ENCODE results near the gene BACE2. TPM values are rescaled to one million over a fixed set of nuclear protein-coding genes. Genes with fewer than 3 reads are reported as not detected.
"Not testable (repeated sequence)": the region's sequence is repeated elsewhere in the genome, so short reads cannot be mapped to it uniquely, and the experiment has no call there.

The BACE2 gene
- polyA plus RNA-seq, 6 donors from 2014 or later: 36.0 to 146 (median 110) TPM

- Mint-ChIP-seq H3K4me3 (peak overlapping the region in 4 of 8 donors; percentile 35 to 56 (median 44)), H3K27me3 (peaks cover 0 to 12% (median 0%) of the 10 kb centered on the region in 3 donors), H3K27ac (peak overlapping the region in 1 of 6 donors; percentile 76), H3K9me3 (no peaks in the 10 kb centered on the region), H3K4me1 (peaks cover 15 to 63% (median 28%) of the 10 kb centered on the region in 3 donors), H3K36me3 (peaks cover 3 to 12% of the 10 kb centered on the region in 2 donors)
- DNase-seq (no peak), ATAC-seq (ENCODE audit: low read depth in 2 of 2) (no peak)
Measured at GRCh38 chr21:41197582-41197981, 29.6 kb downstream of the BACE2 start.

GRCh38 chr21:41198647-41199046 lies 30.7 kb downstream of the BACE2 start:
- H3K4me3 Mint-ChIP-seq: peak overlapping the region in 6 of 8 donors; percentile 12 to 69 (median 36)
- not testable (repeated sequence) for DNase-seq; H3K9me3 Mint-ChIP-seq; ATAC-seq (ENCODE audit: low read depth in 2 of 2)
- peaks cover 8 to 21% of the 10 kb centered on the region in 2 donors for H3K36me3 Mint-ChIP-seq
- H3K27me3 Mint-ChIP-seq: peaks cover 0 to 21% (median 10%) of the 10 kb centered on the region in 3 donors
- peaks cover 23 to 56% (median 34%) of the 10 kb centered on the region in 3 donors for H3K4me1 Mint-ChIP-seq
- H3K27ac Mint-ChIP-seq: peak overlapping the region in 1 of 6 donors; percentile 90

- peak overlapping the region in 1 of 8 donors; percentile 34 for H3K4me3 Mint-ChIP-seq
- peak overlapping the region in 3 of 6 donors; percentile 11 to 90 (median 53) for H3K27ac Mint-ChIP-seq
- H3K36me3 Mint-ChIP-seq: peaks cover 10 to 22% of the 10 kb centered on the region in 2 donors
- DNase-seq (no peak), ATAC-seq (ENCODE audit: low read depth in 2 of 2) (no peak)
- peaks cover 0 to 24% (median 12%) of the 10 kb centered on the region in 3 donors for H3K27me3 Mint-ChIP-seq
- H3K4me1 Mint-ChIP-seq: peaks cover 25 to 51% (median 36%) of the 10 kb centered on the region in 3 donors
- H3K9me3 Mint-ChIP-seq: no peaks in the 10 kb centered on the region
Measured at GRCh38 chr21:41199123-41199522, 31.2 kb downstream of the BACE2 start.

DNA sequence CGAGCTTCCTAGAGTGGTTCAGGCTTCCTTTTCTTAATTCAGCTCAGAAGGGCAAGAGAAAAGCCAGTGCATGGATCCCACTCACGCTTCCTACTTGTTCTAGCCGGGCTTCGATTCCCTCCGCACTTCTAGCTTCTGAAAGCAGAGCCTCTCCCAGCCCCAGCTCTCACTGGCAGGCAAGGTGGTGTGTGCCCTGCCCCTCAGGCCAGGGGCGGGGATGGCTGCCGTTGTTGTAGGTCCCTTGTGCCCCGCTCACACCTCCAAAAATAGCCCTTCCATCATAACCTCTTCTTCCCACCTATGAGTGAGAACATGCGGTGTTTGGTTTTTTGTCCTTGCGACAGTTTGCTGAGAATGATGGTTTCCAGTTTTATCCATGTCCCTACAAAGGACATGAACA lies 31.6 kb downstream of the BACE2 start:
- peaks cover 0 to 24% (median 12%) of the 10 kb centered on the region in 3 donors for H3K27me3 Mint-ChIP-seq
- H3K4me1 Mint-ChIP-seq: peaks cover 25 to 46% (median 32%) of the 10 kb centered on the region in 3 donors
- peak overlapping the region in 1 of 8 donors; percentile 65 for H3K4me3 Mint-ChIP-seq
- no peaks in the 10 kb centered on the region for H3K9me3 Mint-ChIP-seq
- H3K36me3 Mint-ChIP-seq: peaks cover 10 to 22% of the 10 kb centered on the region in 2 donors
- DNase-seq: no peak
- ATAC-seq (ENCODE audit: low read depth in 2 of 2): no peak
- H3K27ac Mint-ChIP-seq: peak overlapping the region in 4 of 6 donors; percentile 11 to 66 (median 42)

DNA sequence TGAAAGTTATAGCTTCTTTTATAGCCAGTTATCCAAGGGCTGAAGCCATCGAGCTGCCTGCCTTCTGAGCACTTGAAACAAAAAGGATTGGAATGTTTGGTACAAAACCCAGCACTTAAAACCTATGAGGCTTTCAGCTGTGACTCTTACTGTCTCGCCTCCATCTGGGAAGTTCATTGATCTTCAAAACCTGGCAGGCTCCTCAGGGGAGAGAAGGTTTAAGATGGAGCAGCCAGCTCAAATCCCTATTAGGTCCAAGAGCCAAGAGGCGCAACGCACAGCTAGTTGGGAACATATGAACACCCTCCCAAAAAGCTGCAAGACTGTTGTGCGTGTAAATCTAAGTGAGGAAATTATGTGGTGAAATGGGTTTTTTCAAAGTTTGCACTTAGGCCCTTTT lies 33.4 kb downstream of the BACE2 start:
- Mint-ChIP-seq H3K9me3 (no peaks in the 10 kb centered on the region), H3K27ac (peak overlapping the region in 1 of 6 donors; percentile 20), H3K36me3 (peaks cover 10 to 22% of the 10 kb centered on the region in 2 donors), H3K4me3 (no peak overlapping the region), H3K27me3 (peaks cover 2 to 28% (median 16%) of the 10 kb centered on the region in 3 donors), H3K4me1 (peaks cover 13 to 28% (median 15%) of the 10 kb centered on the region in 3 donors)
- no peak for DNase-seq
- ATAC-seq (ENCODE audit: low read depth in 2 of 2): no peak

GRCh38 chr21:41204736-41205135 lies 36.8 kb downstream of the BACE2 start:
- ATAC-seq (ENCODE audit: low read depth in 2 of 2) (no peak), DNase-seq (no peak)
- Mint-ChIP-seq H3K36me3 (peaks cover 10 to 22% of the 10 kb centered on the region in 2 donors), H3K9me3 (no peaks in the 10 kb centered on the region), H3K4me3 (no peak overlapping the region), H3K27ac (no peak overlapping the region), H3K4me1 (peaks cover 8 to 14% (median 13%) of the 10 kb centered on the region in 3 donors), H3K27me3 (peaks cover 4 to 36% (median 20%) of the 10 kb centered on the region in 3 donors)

GRCh38 chr21:41207401-41208375 lies 39.7 kb downstream of the BACE2 start:
- Mint-ChIP-seq H3K27me3 (peaks cover 4 to 35% (median 21%) of the 10 kb centered on the region in 3 donors), H3K4me3 (no peak overlapping the region), H3K9me3 (peaks cover 0 to 2% (median 0%) of the 10 kb centered on the region in 7 donors), H3K27ac (peak overlapping the region in 1 of 6 donors; percentile 11), H3K4me1 (peaks cover 5 to 14% (median 8%) of the 10 kb centered on the region in 3 donors), H3K36me3 (peaks cover 7 to 11% of the 10 kb centered on the region in 2 donors)
- ATAC-seq (ENCODE audit: low read depth in 2 of 2): no peak
- no peak for DNase-seq

GRCh38 chr21:41208376-41208763 lies 40.4 kb downstream of the BACE2 start:
- ATAC-seq (ENCODE audit: low read depth in 2 of 2): no peak
- H3K4me1 Mint-ChIP-seq: peaks cover 3 to 12% (median 4%) of the 10 kb centered on the region in 3 donors
- peak overlapping the region in 1 of 6 donors; percentile 81 for H3K27ac Mint-ChIP-seq
- H3K9me3 Mint-ChIP-seq: peaks cover 0 to 2% (median 0%) of the 10 kb centered on the region in 7 donors
- H3K4me3 Mint-ChIP-seq: no peak overlapping the region
- peaks cover 10% of the 10 kb centered on the region in 2 donors for H3K36me3 Mint-ChIP-seq
- DNase-seq: no peak
- H3K27me3 Mint-ChIP-seq: peaks cover 4 to 34% (median 20%) of the 10 kb centered on the region in 3 donors

- Mint-ChIP-seq H3K9me3 (peaks cover 0 to 2% (median 0%) of the 10 kb centered on the region in 7 donors), H3K4me3 (no peak overlapping the region), H3K27ac (no peak overlapping the region), H3K36me3 (peaks cover 5 to 10% of the 10 kb centered on the region in 2 donors), H3K4me1 (peaks cover 0 to 8% (median 7%) of the 10 kb centered on the region in 3 donors), H3K27me3 (peaks cover 6 to 29% (median 18%) of the 10 kb centered on the region in 3 donors)
- DNase-seq (no peak), ATAC-seq (ENCODE audit: low read depth in 2 of 2) (no peak)
Measured at GRCh38 chr21:41209016-41209619, 41.2 kb downstream of the BACE2 start.

DNA sequence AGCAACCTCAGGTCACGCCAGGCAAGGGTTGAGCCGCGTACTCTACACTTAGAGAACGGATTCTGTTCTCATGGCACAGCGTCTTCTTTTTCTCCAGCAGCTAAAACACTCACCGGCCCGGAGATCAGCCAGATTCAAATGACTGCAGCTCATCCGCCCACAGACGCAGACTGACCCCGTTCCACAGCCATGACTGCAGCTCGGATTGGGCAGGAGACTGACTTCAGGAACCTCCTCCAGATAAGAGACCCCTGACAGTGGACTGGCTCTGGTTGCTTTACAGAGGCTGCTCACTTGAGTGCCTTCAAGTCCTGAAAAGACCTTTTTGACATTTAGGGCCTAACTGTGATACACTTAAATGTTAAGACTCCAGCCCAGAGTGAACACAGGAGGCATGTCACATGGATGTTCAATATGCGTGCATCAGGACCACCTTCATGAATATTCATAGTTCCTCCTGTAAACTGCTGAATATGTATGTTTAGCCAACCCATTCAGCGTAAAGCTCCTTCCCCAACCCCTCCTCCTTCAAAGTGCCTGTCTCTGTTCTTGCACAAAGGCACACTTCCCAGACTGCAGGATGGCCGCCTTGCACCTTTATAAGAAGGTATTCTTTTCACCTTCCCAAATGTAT lies 42.6 kb downstream of the BACE2 start:
- Mint-ChIP-seq H3K4me1 (peaks cover 1 to 20% (median 15%) of the 10 kb centered on the region in 3 donors), H3K27ac (peak overlapping the region in 1 of 6 donors; percentile 10)
- DNase-seq: no peak

DNA sequence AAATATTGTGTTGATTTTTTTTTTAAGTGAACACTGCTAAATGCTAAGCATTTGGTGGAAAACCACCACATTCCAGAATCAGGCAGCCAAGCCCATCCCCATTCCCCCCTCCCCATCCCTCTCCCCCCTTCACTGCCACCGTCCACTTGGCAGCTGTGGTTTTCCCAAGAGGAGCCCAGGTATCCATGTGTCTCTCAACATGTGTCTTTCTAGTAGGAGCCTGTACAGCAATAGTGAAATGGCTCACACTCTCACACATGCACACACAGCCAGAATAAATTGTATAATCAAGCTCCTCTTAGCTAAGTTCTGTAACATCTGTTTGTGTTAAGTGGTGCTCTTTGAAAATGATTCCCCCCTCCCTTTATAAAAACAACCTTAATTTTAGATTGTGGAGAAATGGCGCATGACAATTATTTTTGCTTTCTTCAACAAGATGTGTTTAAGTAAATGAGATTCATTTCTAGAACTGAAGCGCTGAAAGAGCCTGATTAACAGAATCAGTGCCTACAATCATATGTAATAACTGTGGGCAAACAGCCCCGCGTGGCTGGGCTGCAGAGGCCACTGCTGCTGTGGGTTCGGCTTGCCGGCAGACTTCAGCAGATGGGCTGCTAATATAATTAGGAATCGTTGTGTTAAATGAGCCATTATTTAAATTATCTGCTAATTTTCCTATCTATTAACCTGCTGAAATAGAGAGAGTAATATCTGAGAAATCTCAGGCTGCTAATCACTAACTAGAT lies 43.3 kb downstream of the BACE2 start:
- Mint-ChIP-seq H3K27me3 (peaks cover 10 to 41% (median 32%) of the 10 kb centered on the region in 3 donors), H3K36me3 (peaks cover 5 to 19% of the 10 kb centered on the region in 2 donors), H3K4me1 (peaks cover 8 to 27% (median 18%) of the 10 kb centered on the region in 3 donors), H3K27ac (peak overlapping the region in 1 of 6 donors; percentile 10), H3K9me3 (peaks cover 0 to 2% (median 0%) of the 10 kb centered on the region in 7 donors), H3K4me3 (no peak overlapping the region)
- DNase-seq (no peak), ATAC-seq (ENCODE audit: low read depth in 2 of 2) (no peak)

More for the DNA sequence above, 42.6 kb downstream of the BACE2 start:
- no peak for ATAC-seq (ENCODE audit: low read depth in 2 of 2)
- H3K9me3 Mint-ChIP-seq: peaks cover 0 to 2% (median 0%) of the 10 kb centered on the region in 7 donors
- H3K36me3 Mint-ChIP-seq: peaks cover 5 to 19% of the 10 kb centered on the region in 2 donors
- H3K27me3 Mint-ChIP-seq: peaks cover 10 to 38% (median 32%) of the 10 kb centered on the region in 3 donors
- no peak overlapping the region for H3K4me3 Mint-ChIP-seq

- H3K9me3 Mint-ChIP-seq: peaks cover 0 to 2% (median 0%) of the 10 kb centered on the region in 7 donors
- H3K27ac Mint-ChIP-seq: no peak overlapping the region
- DNase-seq: no peak
- no peak overlapping the region for H3K4me3 Mint-ChIP-seq
- peaks cover 6 to 49% (median 31%) of the 10 kb centered on the region in 3 donors for H3K27me3 Mint-ChIP-seq
- no peak for ATAC-seq (ENCODE audit: low read depth in 2 of 2)
- H3K36me3 Mint-ChIP-seq: peaks cover 7 to 19% of the 10 kb centered on the region in 2 donors
- peaks cover 12 to 30% (median 15%) of the 10 kb centered on the region in 3 donors for H3K4me1 Mint-ChIP-seq
Measured at GRCh38 chr21:41213021-41213420, 45.1 kb downstream of the BACE2 start.
